ENCODE measurements around the gene SLC24A3. TPM values are rescaled to one million over a fixed set of nuclear protein-coding genes. Genes with fewer than 3 reads are reported as not detected.

SLC24A3 gene
- total and polyA plus RNA-seq, 7 experiments from 2014 or later = 0.58 to 1.0 TPM; not detected in 5

GRCh38 chr20:19555726-19556125 lies 343.3 kb downstream of the SLC24A3 start:
- no peaks in the 10 kb centered on the region for H3K9me3 ChIP-seq (ENCODE audit: control insufficient read depth in 2 of 3, low read length in 3 of 3)
- Mint-ChIP-seq H3K4me3 (no peak overlapping the region), H3K4me1 (peaks cover 0 to 6% (median 0%) of the 10 kb centered on the region in 7 donors), H3K27me3 (no peaks in the 10 kb centered on the region), H3K27ac (no peak overlapping the region), H3K36me3 (no peaks in the 10 kb centered on the region), H3K9me3 (no peaks in the 10 kb centered on the region)
- ATAC-seq (no peak), DNase-seq (no peak)
- CTCF ChIA-PET = no interaction called here
- POLR2A ChIA-PET = no interaction called here
- H3K27ac ChIP-seq (ENCODE audit: low read depth, low read length) = no peak overlapping the region
- no peaks in the 10 kb centered on the region for H3K36me3 ChIP-seq (ENCODE audit: control insufficient read depth in 2 of 3, insufficient read depth in 3 of 3, low read length in 3 of 3)
- intact Hi-C loops (cut with micrococcal nuclease) = no loop called here
- no peak overlapping the region for H3K4me3 ChIP-seq (ENCODE audit: low read length)
- H3K4me1 ChIP-seq (ENCODE audit: control insufficient read depth in 2 of 2, insufficient read depth in 2 of 2, low read length in 2 of 2) = no peaks in the 10 kb centered on the region
- H3K27me3 ChIP-seq (ENCODE audit: control insufficient read depth in 2 of 2, insufficient read depth in 2 of 2, low read length in 2 of 2) = no peaks in the 10 kb centered on the region

- CTCF ChIA-PET = no interaction called here
- Histone ChIP-seq H3K27ac (ENCODE audit: low read depth, low read length) (no peak overlapping the region), H3K9me3 (ENCODE audit: control insufficient read depth in 2 of 3, low read length in 3 of 3) (no peaks in the 10 kb centered on the region), H3K4me3 (ENCODE audit: low read length) (no peak overlapping the region), H3K4me1 (ENCODE audit: control insufficient read depth in 2 of 2, insufficient read depth in 2 of 2, low read length in 2 of 2) (no peaks in the 10 kb centered on the region), H3K36me3 (ENCODE audit: control insufficient read depth in 2 of 3, insufficient read depth in 3 of 3, low read length in 3 of 3) (no peaks in the 10 kb centered on the region), H3K27me3 (ENCODE audit: control insufficient read depth in 2 of 2, insufficient read depth in 2 of 2, low read length in 2 of 2) (no peaks in the 10 kb centered on the region)
- POLR2A ChIA-PET = no interaction called here
- DNase-seq (no peak), ATAC-seq (no peak)
- Mint-ChIP-seq H3K4me3 (no peak overlapping the region), H3K9me3 (peaks cover 0 to 2% (median 0%) of the 10 kb centered on the region in 11 donors), H3K27me3 (peaks cover 0 to 3% (median 0%) of the 10 kb centered on the region in 5 donors), H3K36me3 (no peaks in the 10 kb centered on the region), H3K4me1 (peaks cover 0 to 6% (median 0%) of the 10 kb centered on the region in 7 donors), H3K27ac (no peak overlapping the region)
- intact Hi-C loops (cut with micrococcal nuclease) = no loop called here
These were observed 344.8 kb downstream of the SLC24A3 start for GRCh38 chr20:19557291-19557690.

- ATAC-seq = no peak
- H3K36me3 Mint-ChIP-seq = no peaks in the 10 kb centered on the region
- Histone ChIP-seq H3K27ac (ENCODE audit: low read depth, low read length) (no peak overlapping the region), H3K27me3 (ENCODE audit: control insufficient read depth in 2 of 2, insufficient read depth in 2 of 2, low read length in 2 of 2) (no peaks in the 10 kb centered on the region), H3K9me3 (ENCODE audit: control insufficient read depth in 2 of 3, low read length in 3 of 3) (no peaks in the 10 kb centered on the region), H3K4me1 (ENCODE audit: control insufficient read depth in 2 of 2, insufficient read depth in 2 of 2, low read length in 2 of 2) (no peaks in the 10 kb centered on the region), H3K36me3 (ENCODE audit: control insufficient read depth in 2 of 3, insufficient read depth in 3 of 3, low read length in 3 of 3) (no peaks in the 10 kb centered on the region), H3K4me3 (ENCODE audit: low read length) (no peak overlapping the region)
- intact Hi-C loops (cut with micrococcal nuclease) = no loop called here
- POLR2A ChIA-PET = no interaction called here
- CTCF ChIA-PET = no interaction called here
- no peak for DNase-seq
- peaks cover 0 to 7% (median 0%) of the 10 kb centered on the region in 11 donors for H3K9me3 Mint-ChIP-seq
- no peak overlapping the region for H3K4me3 Mint-ChIP-seq
- no peaks in the 10 kb centered on the region for H3K4me1 Mint-ChIP-seq
- H3K27ac Mint-ChIP-seq = no peak overlapping the region
- peaks cover 0 to 3% (median 0%) of the 10 kb centered on the region in 5 donors for H3K27me3 Mint-ChIP-seq
These were observed 348.5 kb downstream of the SLC24A3 start for GRCh38 chr20:19560881-19561480.

GRCh38 chr20:19562426-19562825 lies 350.0 kb downstream of the SLC24A3 start:
- no peak for ATAC-seq
- Histone ChIP-seq H3K27me3 (ENCODE audit: control insufficient read depth in 2 of 2, insufficient read depth in 2 of 2, low read length in 2 of 2) (no peaks in the 10 kb centered on the region), H3K4me1 (ENCODE audit: control insufficient read depth in 2 of 2, insufficient read depth in 2 of 2, low read length in 2 of 2) (no peaks in the 10 kb centered on the region), H3K4me3 (ENCODE audit: low read length) (no peak overlapping the region), H3K27ac (ENCODE audit: low read depth, low read length) (no peak overlapping the region), H3K9me3 (ENCODE audit: control insufficient read depth in 2 of 3, low read length in 3 of 3) (no peaks in the 10 kb centered on the region), H3K36me3 (ENCODE audit: control insufficient read depth in 2 of 3, insufficient read depth in 3 of 3, low read length in 3 of 3) (no peaks in the 10 kb centered on the region)
- CTCF ChIA-PET = no interaction called here
- Mint-ChIP-seq H3K4me1 (no peaks in the 10 kb centered on the region), H3K9me3 (peaks cover 0 to 7% (median 0%) of the 10 kb centered on the region in 11 donors), H3K27ac (no peak overlapping the region), H3K4me3 (no peak overlapping the region), H3K36me3 (no peaks in the 10 kb centered on the region), H3K27me3 (peaks cover 0 to 9% (median 3%) of the 10 kb centered on the region in 5 donors)
- intact Hi-C loops (cut with micrococcal nuclease) = no loop called here
- POLR2A ChIA-PET = no interaction called here
- DNase-seq = no peak

- intact Hi-C loops (cut with micrococcal nuclease) = no loop called here
- Mint-ChIP-seq H3K27me3 (peaks cover 0 to 12% (median 3%) of the 10 kb centered on the region in 5 donors), H3K4me3 (no peak overlapping the region), H3K9me3 (peaks cover 0 to 7% (median 0%) of the 10 kb centered on the region in 11 donors), H3K4me1 (no peaks in the 10 kb centered on the region), H3K27ac (no peak overlapping the region), H3K36me3 (no peaks in the 10 kb centered on the region)
- POLR2A ChIA-PET = no interaction called here
- CTCF ChIA-PET = no interaction called here
- Histone ChIP-seq H3K36me3 (ENCODE audit: control insufficient read depth in 2 of 3, insufficient read depth in 3 of 3, low read length in 3 of 3) (no peaks in the 10 kb centered on the region), H3K4me1 (ENCODE audit: control insufficient read depth in 2 of 2, insufficient read depth in 2 of 2, low read length in 2 of 2) (no peaks in the 10 kb centered on the region), H3K27ac (ENCODE audit: low read depth, low read length) (no peak overlapping the region), H3K4me3 (ENCODE audit: low read length) (no peak overlapping the region), H3K9me3 (ENCODE audit: control insufficient read depth in 2 of 3, low read length in 3 of 3) (no peaks in the 10 kb centered on the region), H3K27me3 (ENCODE audit: control insufficient read depth in 2 of 2, insufficient read depth in 2 of 2, low read length in 2 of 2) (no peaks in the 10 kb centered on the region)
- DNase-seq (no peak), ATAC-seq (no peak)
These were observed 351.8 kb downstream of the SLC24A3 start for GRCh38 chr20:19564261-19564660.

GRCh38 chr20:19565736-19566135 lies 353.3 kb downstream of the SLC24A3 start:
- POLR2A ChIA-PET = no interaction called here
- Histone ChIP-seq H3K27ac (ENCODE audit: low read depth, low read length) (no peak overlapping the region), H3K4me3 (ENCODE audit: low read length) (no peak overlapping the region), H3K4me1 (ENCODE audit: control insufficient read depth in 2 of 2, insufficient read depth in 2 of 2, low read length in 2 of 2) (no peaks in the 10 kb centered on the region), H3K9me3 (ENCODE audit: control insufficient read depth in 2 of 3, low read length in 3 of 3) (no peaks in the 10 kb centered on the region), H3K27me3 (ENCODE audit: control insufficient read depth in 2 of 2, insufficient read depth in 2 of 2, low read length in 2 of 2) (no peaks in the 10 kb centered on the region), H3K36me3 (ENCODE audit: control insufficient read depth in 2 of 3, insufficient read depth in 3 of 3, low read length in 3 of 3) (no peaks in the 10 kb centered on the region)
- ATAC-seq (no peak), DNase-seq (no peak)
- intact Hi-C loops (cut with micrococcal nuclease) = no loop called here
- Mint-ChIP-seq H3K4me1 (no peaks in the 10 kb centered on the region), H3K27ac (no peak overlapping the region), H3K9me3 (peaks cover 0 to 14% (median 6%) of the 10 kb centered on the region in 11 donors), H3K4me3 (no peak overlapping the region), H3K36me3 (no peaks in the 10 kb centered on the region), H3K27me3 (peaks cover 0 to 15% (median 3%) of the 10 kb centered on the region in 5 donors)
- CTCF ChIA-PET = no interaction called here

GRCh38 chr20:19566226-19566945 lies 353.9 kb downstream of the SLC24A3 start:
- CTCF ChIA-PET = no interaction called here
- H3K9me3 Mint-ChIP-seq = peaks cover 0 to 15% (median 6%) of the 10 kb centered on the region in 11 donors
- intact Hi-C loops (cut with micrococcal nuclease) = no loop called here
- peaks cover 0 to 15% (median 3%) of the 10 kb centered on the region in 5 donors for H3K27me3 Mint-ChIP-seq
- Histone ChIP-seq H3K27ac (ENCODE audit: low read depth, low read length) (no peak overlapping the region), H3K36me3 (ENCODE audit: control insufficient read depth in 2 of 3, insufficient read depth in 3 of 3, low read length in 3 of 3) (no peaks in the 10 kb centered on the region), H3K27me3 (ENCODE audit: control insufficient read depth in 2 of 2, insufficient read depth in 2 of 2, low read length in 2 of 2) (no peaks in the 10 kb centered on the region), H3K4me1 (ENCODE audit: control insufficient read depth in 2 of 2, insufficient read depth in 2 of 2, low read length in 2 of 2) (no peaks in the 10 kb centered on the region), H3K4me3 (ENCODE audit: low read length) (no peak overlapping the region), H3K9me3 (ENCODE audit: control insufficient read depth in 2 of 3, low read length in 3 of 3) (no peaks in the 10 kb centered on the region)
- H3K36me3 Mint-ChIP-seq = no peaks in the 10 kb centered on the region
- POLR2A ChIA-PET = no interaction called here
- no peak overlapping the region for H3K4me3 Mint-ChIP-seq
- H3K4me1 Mint-ChIP-seq = no peaks in the 10 kb centered on the region
- no peak overlapping the region for H3K27ac Mint-ChIP-seq
- DNase-seq = no peak
- ATAC-seq = no peak

All from naive thymus-derived CD4-positive, alpha-beta T cell (primary cell).